HG02852 (cell line): Measurements from ENCODE around the gene NR3C2.

Experiments used
- ATAC-seq: cut with Tn5 transposase; IDR thresholded peaks from one replicate; pipeline ENCODE4 v1.9.1; 2021; ENCODE audit warnings: mild to moderate bottlenecking, moderate library complexity; ENCODE audit not compliant: unreplicated experiment

NR3C2 gene

DNA sequence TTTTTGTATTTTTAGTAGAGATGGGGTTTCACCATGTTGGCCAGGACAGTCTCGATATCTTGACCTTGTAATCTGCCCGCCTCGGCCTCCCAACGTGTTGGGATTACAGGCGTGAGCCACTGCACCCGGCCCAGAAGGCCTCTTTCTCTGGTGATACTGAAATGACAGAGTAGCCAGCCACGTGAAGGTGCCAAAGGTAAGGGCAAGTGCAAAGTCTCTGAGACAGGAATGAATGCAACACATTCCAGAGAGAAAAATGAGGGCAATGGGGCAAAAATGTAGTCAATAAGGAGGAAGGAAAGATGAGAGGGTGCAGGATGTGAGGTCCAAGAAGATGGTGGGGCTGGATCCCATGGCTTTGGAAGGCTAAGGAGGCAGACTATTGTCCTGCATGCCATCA is 176.0 kb downstream of the NR3C2 start:
- no peak for ATAC-seq

- no peak for ATAC-seq
These were observed 176.6 kb downstream of the NR3C2 start for GRCh38 chr4:148265627-148266026.

- no peak for ATAC-seq
These were observed 178.4 kb downstream of the NR3C2 start for GRCh38 chr4:148263802-148264201.

GRCh38 chr4:148263127-148263526 is 179.1 kb downstream of the NR3C2 start:
- no peak for ATAC-seq

GRCh38 chr4:148261848-148262247 is 180.4 kb downstream of the NR3C2 start:
- no peak for ATAC-seq

DNA sequence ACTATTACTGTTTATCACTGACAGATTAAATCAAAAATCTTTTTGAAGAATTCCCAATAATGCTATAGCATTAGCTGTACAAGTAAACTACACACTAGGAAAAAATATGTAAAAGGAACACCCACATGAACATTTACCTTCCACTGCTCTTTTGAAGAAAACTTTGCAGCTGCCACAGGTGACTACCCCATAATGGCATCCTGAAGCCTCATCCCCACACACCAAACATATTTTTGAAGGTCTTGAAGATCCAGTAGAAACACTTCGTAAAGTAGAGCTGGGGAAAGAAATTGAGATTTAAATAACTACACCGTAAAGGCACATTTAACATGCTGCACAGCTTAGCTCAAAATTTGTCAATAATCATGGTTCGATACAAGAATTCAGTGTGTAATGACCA is 182.4 kb downstream of the NR3C2 start:
- ATAC-seq = no peak

DNA sequence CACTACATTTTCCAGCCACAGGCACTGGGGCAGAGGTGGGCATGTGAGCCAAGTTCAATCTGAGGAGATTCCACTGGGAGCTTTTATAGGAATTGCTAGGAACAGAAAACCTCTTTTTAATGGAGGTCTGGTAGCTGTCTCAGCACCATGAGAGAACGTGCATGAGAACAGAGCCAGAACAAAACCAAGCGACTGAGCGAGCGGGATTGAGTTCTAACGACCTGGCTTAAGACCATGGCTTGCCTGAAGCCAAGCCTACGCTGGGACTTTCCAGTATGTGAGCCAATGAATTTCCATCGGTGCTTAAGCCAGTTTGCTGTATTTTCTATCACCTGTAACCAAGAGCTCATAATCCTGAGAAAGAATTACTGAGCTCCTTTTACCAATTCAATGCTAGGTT is 183.7 kb downstream of the NR3C2 start:
- ATAC-seq = no peak

GRCh38 chr4:148255344-148255720 is 186.9 kb downstream of the NR3C2 start:
- no peak for ATAC-seq

DNA sequence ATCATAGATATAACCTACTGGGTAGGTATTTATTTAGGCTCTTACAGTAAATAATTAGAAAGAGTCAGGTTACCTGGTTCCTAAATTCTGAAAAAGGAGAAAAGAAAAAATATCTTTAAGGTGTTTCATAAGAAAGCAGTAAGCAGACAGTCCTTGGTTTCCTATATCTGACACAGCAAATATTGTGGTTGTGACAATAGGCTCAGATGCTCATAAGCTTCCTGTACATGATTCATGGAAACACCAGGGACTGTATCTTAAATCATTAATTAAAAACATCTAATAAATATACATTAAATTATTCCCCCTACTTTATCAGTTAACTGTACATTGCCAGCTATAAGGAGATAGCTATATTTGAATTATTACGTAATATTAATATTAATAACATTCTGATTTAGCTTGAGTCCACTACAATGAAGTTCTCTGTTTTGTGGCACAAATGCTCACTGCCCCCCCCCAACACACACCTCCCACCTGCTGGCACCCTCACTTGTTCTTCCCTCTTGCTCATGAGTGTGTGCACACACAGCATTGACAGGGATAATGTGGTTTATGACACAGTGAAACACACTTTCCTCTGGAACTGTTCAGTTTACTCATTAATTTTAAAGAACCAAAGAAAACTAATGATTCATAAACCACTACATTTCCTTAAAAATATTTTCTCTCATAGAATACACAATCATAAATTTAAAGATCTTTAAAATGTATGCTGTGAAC is 187.4 kb downstream of the NR3C2 start:
- no peak for ATAC-seq

GRCh38 chr4:148253768-148254167 is 188.4 kb downstream of the NR3C2 start:
- no peak for ATAC-seq

- no peak for ATAC-seq
These were observed 193.4 kb downstream of the NR3C2 start for GRCh38 chr4:148248824-148249223.

- ATAC-seq = no peak
These were observed 197.2 kb downstream of the NR3C2 start for GRCh38 chr4:148245015-148245414.

GRCh38 chr4:148243837-148244236 is 198.4 kb downstream of the NR3C2 start:
- no peak for ATAC-seq

DNA sequence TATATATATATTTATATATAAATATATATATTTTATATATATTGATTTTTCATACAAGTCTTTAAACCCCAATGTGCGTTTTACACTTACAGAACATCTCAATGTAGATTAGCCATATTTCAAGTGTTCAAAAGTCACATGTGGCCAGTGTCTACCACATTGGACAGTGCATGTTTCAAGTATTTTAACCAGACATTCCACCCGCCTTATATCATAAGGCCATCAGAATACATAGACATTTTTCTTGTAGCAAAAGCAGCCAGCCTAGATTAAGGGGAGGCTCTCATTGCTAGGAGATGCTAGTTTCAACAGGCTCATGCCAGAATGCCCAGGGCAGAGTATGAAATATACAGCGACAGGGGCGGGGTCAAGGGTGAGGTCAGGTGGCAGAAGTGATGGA is 202.0 kb downstream of the NR3C2 start:
- no peak for ATAC-seq

GRCh38 chr4:148239494-148239985 is 202.7 kb downstream of the NR3C2 start:
- no peak for ATAC-seq

GRCh38 chr4:148238811-148239493 is 203.3 kb downstream of the NR3C2 start:
- no peak for ATAC-seq

DNA sequence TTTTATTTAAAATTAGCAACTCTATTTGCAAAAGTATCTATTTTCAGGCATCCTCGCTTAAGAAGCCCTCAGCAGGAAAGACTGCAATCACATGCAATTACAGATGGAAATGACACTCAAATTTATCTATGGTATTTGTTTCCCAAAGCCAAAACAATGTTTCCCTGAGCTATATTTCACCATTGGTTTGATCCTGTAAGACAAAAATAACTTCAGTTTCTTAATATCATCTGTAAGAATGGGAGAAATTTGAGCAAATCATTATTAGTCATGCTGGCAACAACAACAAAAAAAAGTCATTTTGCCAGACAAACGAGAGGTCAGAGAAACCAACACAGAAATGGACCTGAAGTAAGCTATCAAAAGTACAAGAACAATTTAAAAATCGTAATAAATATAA is 204.1 kb downstream of the NR3C2 start:
- ATAC-seq = no peak

- no peak for ATAC-seq
These were observed 206.4 kb downstream of the NR3C2 start for GRCh38 chr4:148235809-148236208.

DNA sequence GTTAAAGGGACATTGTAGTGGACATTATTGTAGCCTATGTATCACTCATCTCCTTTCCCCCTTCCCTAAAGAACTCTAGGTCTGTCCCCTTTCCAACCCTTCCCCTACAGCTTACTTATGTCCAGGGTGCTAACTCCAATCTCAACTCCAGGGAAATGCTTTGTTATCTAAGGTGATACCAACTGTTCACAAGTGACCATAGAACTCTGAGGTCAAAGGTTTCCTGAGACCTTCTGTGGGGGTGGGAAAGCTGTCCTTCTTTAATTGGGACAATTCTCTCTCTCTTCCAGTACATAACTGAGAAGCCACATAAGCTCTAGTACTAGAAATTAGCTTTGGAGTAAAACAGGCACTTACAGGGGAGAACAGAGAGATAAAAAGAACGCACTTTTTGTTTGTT is 212.4 kb downstream of the NR3C2 start:
- no peak for ATAC-seq

DNA sequence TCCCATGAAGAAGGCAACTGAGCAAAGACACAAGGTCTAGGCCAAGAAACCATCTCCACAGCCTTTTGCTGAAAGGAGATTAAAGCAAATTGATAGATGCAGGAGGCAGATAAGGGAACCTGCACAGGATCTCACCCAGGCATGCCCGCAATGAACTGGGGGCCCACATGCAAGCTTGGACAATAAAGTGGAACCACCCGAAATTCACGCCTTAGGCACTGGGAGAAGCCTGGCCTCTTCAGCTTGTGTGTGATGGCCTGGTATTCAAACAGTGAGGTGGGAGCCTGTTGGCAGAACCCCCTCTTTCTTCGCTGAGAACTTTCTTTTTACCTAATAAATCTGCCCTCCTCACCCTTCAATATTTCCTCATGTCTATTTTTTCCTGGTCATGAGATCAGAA is 213.2 kb downstream of the NR3C2 start:
- ATAC-seq = no peak

GRCh38 chr4:148227147-148227546 is 215.1 kb downstream of the NR3C2 start:
- ATAC-seq = no peak

DNA sequence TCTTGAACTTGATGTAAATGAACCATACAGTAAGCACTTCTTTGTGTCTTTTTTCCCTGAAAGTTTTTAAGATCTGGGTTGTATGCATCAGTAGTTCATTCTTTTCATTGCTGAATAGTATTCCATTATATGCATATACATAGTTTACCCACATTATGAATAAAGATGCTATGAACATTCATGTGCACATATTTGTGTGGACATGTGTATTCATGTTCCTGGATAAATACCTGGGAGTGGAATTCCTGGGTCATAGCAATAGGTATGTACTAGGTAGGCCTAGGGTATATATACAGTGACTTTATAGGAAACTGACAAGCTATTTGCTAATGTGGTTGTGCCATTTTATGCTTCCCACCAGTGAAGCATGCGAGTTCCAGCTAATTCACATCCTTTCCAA is 215.9 kb downstream of the NR3C2 start:
- ATAC-seq = no peak

- no peak for ATAC-seq
These were observed 216.6 kb downstream of the NR3C2 start for GRCh38 chr4:148225639-148226038.
